SK-N-MC (cell line): Measurements from ENCODE around the gene TEX14.
A peak's percentile ranks its signal among the peaks of the same experiment; 100 is the strongest.

ENCODE experiments used
- DNase-seq: peaks from one replicate; pipeline ENCODE4 v3.0.0-alpha.2; 2011; ENCODE audit warnings: low read depth, low spot score
- H3K27ac ChIP-seq: fragments of 200-600 bp; sonication (generic); 2 replicates; pipeline ENCODE4 v1.5.1; 2016; ENCODE audit warnings: mixed run types
- H3K36me3 ChIP-seq: fragments of 200-600 bp; sonication (generic); 2 replicates; pipeline ENCODE4 v1.6.1; 2017; ENCODE audit warnings: antibody characterized with exemption, low read length, mixed read lengths; ENCODE audit not compliant: insufficient read depth
- H3K4me3 ChIP-seq: fragments of 200-600 bp; sonication (generic); 2 replicates; pipeline ENCODE4 v1.5.1; 2016
- H3K9ac ChIP-seq: fragments of 200-600 bp; sonication (generic); 2 replicates; pipeline ENCODE4 v1.8.0; 2017; ENCODE audit warnings: mixed run types, mixed read lengths; ENCODE audit not compliant: insufficient read length
- H3K9me3 ChIP-seq: fragments of 200-600 bp; sonication (generic); 2 replicates; pipeline ENCODE4 v1.6.1; 2017; ENCODE audit warnings: low read depth, mild to moderate bottlenecking, antibody characterized with exemption, low read length, moderate library complexity, mixed read lengths
- EZH2 ChIP-seq: fragments of 200-600 bp; sonication (generic); IDR thresholded peaks from one replicate; pipeline ENCODE4 v1.6.1; 2017; ENCODE audit warnings: antibody characterized with exemption
- FOXP2 ChIP-seq: optimal IDR thresholded peaks from 2 replicates; pipeline ENCODE3; 2011; ENCODE audit warnings: mild to moderate bottlenecking, moderate library complexity; ENCODE audit not compliant: insufficient read depth; ENCODE audit errors: extremely low read length, control extremely low read depth
- POLR2AphosphoS5 ChIP-seq: IDR thresholded peaks from 2 replicates; pipeline ENCODE4 v1.6.1; 2012; ENCODE audit warnings: mild to moderate bottlenecking, low read depth, low read length, borderline replicate concordance

TEX14 gene

DNA sequence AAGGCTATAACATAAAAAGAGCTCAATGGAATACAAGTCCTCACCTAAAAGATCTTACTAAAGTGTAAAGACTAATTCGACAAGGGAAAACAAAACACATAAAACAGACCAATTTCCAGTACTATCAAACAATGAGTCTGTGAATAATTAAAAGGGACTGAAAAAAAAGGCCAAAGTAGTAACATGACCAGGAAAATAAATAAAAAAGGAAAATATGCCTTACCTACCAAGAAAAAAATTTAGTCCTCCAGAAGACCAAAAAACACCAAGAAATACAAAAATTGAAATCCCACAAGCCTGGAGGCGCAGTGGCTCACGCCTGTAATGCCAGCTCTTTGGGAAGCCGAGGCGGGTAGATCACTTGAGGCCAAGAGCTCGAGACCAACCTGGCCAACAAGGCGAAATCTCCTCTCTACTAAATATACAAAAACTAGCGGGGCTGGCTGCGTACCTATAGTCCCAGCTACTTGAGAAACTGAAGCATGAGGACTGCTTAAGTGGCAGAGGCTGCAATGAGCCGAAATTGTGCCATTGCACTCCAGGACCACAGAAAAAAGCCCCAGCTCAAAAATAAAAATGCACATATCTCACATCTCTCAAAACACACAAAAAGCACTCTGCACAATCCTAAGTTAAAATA lies 60.8 kb downstream of the TEX14 start:
- H3K27ac ChIP-seq: peak overlapping the region; percentile 97
- H3K9me3 ChIP-seq: no peaks in the 10 kb centered on the region
- no peaks in the 10 kb centered on the region for H3K36me3 ChIP-seq
- H3K4me3 ChIP-seq: peak overlapping the region; percentile 80
- peak; percentile 3 for DNase-seq
- H3K9ac ChIP-seq: peak overlapping the region; percentile 65
- TF ChIP-seq FOXP2 (no peak), EZH2 (no peak), POLR2AphosphoS5 (no peak)

DNA sequence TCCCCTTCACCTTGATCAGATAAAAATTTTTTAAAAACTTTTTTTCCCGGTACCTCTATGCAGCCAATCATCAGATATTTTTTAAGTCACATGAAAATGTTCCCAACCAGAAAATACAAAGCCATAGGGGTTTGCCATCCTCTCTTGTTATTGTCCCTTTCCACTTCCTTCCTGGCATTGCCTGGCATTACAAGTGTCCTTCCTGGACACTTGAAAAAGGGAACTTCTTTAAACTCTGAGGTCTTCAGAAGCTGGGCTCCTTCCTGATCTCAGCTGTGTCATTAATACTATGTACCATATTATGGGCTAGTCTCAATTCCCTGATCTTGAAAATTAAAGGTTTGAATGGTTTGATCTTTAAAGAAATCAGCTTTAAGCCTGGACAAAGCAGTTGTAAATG lies 64.9 kb downstream of the TEX14 start:
- Histone ChIP-seq H3K27ac (no peak overlapping the region), H3K4me3 (no peak overlapping the region), H3K9ac (no peak overlapping the region), H3K36me3 (no peaks in the 10 kb centered on the region), H3K9me3 (no peaks in the 10 kb centered on the region)
- no peak for DNase-seq
- TF ChIP-seq POLR2AphosphoS5 (no peak), FOXP2 (no peak), EZH2 (no peak)

DNA sequence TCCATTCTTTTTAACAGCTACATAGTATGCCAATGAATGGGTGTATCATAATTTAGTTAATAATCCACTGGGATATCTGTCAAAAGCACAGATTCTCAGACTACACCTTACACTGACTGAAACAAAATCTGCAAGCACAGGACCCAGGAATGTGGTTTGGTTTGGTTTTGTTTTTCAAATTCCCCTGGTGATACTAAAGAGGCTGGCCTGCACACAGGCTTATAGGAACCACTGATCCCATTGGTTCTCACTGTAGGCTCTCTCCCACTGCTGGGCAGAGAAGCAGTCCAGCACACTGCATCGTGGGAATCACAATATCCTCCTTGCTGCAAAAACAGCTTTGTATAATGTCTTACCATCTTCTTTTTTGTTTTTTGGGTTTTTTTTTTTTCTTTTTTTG lies 67.1 kb downstream of the TEX14 start:
- Histone ChIP-seq H3K9ac (no peak overlapping the region), H3K27ac (no peak overlapping the region), H3K4me3 (no peak overlapping the region), H3K36me3 (no peaks in the 10 kb centered on the region), H3K9me3 (no peaks in the 10 kb centered on the region)
- no peak for DNase-seq
- TF ChIP-seq POLR2AphosphoS5 (no peak), EZH2 (no peak), FOXP2 (no peak)

DNA sequence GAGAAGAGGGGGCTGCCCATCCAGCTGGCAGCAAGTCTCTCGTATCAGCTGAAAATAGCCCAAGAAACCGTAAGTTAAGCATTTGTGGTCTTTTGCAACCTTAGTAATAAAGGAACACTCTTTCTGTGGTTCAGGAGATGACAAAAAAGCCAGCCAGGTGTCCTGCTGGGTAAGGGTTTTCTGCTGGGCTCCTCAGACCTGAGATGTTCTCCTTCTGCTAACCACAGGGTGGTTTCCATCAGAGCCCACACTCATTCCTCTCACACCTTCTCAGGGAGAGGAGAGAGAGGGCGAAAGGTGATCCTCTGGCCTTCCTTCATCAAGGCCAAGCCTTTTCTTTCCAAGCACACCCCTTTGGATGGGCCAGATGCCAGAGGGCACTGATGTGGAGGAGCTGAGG lies 70.7 kb downstream of the TEX14 start:
- Histone ChIP-seq H3K36me3 (no peaks in the 10 kb centered on the region), H3K27ac (no peak overlapping the region), H3K9me3 (no peaks in the 10 kb centered on the region), H3K9ac (no peak overlapping the region), H3K4me3 (no peak overlapping the region)
- TF ChIP-seq POLR2AphosphoS5: no peak
- TF ChIP-seq EZH2: no peak
- no peak for TF ChIP-seq FOXP2
- no peak for DNase-seq

DNA sequence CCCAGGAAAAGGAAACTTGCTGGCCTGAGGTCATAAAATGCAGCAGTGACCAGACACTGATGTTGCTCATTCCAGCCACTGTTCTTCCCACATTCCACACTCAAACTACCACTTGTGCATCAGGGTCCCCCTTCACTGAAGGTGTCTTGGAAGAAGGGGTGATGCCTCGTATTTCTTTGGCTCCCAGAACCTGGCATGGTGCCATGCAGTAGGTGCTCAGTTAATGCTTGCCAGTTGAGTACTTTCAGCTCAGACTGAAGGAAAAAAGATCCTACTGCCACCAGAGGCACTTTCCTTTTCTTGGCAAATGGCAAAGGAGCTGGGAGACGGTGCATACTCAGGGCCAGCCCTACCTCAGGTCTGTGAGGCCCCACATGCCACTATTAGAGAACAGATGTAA lies 73.5 kb downstream of the TEX14 start:
- Histone ChIP-seq H3K4me3 (no peak overlapping the region), H3K9me3 (no peaks in the 10 kb centered on the region), H3K36me3 (no peaks in the 10 kb centered on the region), H3K27ac (no peak overlapping the region), H3K9ac (no peak overlapping the region)
- TF ChIP-seq FOXP2 (no peak), POLR2AphosphoS5 (no peak), EZH2 (no peak)
- DNase-seq: no peak

DNA sequence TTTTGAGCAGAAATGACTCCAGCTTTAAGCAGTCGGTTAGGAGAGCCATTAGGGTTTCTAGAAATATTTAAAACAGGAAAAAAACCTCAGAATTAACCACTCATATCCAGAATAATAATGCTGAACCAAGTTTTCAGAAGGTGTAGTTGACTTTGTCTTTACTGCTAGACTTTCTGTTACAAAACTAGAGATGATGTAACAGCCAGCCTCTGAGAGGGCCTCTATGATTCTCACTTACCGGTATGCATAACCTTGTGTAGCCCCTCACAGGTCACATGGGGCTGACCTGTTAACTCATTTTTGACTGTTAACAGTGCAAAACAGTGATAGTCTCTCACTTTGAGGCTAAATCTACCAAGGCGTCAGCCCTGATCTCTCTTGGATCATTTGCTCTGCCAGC lies 74.3 kb downstream of the TEX14 start:
- Histone ChIP-seq H3K4me3 (no peak overlapping the region), H3K27ac (no peak overlapping the region), H3K9me3 (no peaks in the 10 kb centered on the region), H3K36me3 (no peaks in the 10 kb centered on the region), H3K9ac (no peak overlapping the region)
- TF ChIP-seq EZH2: no peak
- TF ChIP-seq POLR2AphosphoS5: no peak
- TF ChIP-seq FOXP2: no peak
- no peak for DNase-seq

DNA sequence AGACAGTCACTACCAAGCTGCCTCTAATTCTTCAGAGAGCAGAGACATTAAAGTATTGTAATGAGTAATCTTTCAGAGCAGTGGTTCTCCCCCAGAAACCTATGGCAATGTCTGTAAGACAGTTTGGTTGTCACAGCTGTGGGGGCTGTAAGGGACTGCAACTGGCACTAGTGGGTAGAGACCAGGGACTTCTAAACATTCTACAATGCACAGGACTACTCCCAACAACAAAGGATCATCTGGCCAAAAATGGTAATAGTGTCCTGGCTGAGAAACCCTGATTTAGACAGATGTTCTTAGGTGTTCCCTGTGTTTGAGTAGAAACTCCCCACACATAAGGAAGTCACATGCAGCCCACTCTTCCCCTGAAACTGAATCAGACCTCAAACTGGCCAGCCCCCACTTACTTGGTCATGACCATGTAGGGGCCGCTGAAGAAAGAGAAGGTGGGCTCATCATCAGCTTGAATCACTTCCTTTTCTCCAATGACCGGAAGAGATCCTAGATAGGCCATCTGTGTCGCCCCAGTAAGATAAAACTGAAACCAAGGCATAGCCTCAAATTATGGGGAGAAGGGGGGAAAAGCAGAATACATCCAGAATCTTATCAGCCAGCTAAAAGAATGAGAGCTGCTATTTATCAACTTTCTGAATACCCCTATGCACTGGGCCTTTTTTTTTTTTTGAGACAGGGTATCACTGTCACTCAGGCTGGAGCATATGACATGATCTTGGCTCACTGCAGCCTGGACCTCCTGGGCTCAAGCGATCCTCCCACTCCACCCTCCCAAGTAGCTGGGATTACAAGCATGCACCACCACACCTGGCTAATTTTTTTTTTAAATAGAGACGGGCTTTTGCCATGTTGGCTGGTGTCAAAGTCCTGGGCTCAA lies 75.8 kb downstream of the TEX14 start:
- H3K36me3 ChIP-seq: no peaks in the 10 kb centered on the region
- H3K27ac ChIP-seq: no peak overlapping the region
- H3K4me3 ChIP-seq: no peak overlapping the region
- no peak for DNase-seq
- no peak overlapping the region for H3K9ac ChIP-seq
- H3K9me3 ChIP-seq: no peaks in the 10 kb centered on the region
- no peak for TF ChIP-seq EZH2
- TF ChIP-seq POLR2AphosphoS5: no peak
- TF ChIP-seq FOXP2: no peak

DNA sequence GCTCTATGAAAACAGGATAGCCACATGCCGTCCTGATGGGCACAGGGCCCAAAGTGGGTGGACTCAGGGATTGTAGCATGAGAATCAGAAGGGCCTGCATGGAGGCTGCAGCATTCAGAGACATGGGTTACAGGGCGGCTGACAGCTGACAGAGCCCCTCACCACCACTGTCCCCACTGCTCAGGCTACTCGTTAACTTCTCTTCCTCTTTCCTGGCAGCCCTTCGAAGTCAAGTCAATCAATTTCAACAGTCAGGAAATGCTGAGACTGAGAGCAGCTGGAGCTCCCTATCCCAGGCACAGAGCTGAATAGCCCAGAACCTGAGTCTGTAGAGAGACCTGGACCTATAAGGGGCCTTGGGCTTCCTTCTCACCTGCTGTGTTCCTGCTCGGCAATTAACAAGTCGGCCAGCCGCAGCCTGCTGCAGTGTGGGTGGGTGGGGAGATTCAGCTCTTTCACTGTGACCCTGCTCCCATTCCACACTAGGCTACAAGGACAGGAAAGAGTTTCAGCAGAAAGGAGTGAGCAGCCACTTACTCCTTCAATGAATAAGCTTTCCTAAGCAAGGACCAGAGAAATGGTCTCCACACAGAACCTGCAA lies 76.9 kb downstream of the TEX14 start:
- DNase-seq: no peak
- Histone ChIP-seq H3K36me3 (no peaks in the 10 kb centered on the region), H3K27ac (no peak overlapping the region), H3K9ac (no peak overlapping the region), H3K9me3 (no peaks in the 10 kb centered on the region), H3K4me3 (no peak overlapping the region)
- TF ChIP-seq POLR2AphosphoS5: no peak
- no peak for TF ChIP-seq EZH2
- no peak for TF ChIP-seq FOXP2
